ENCODE measurements around the gene IFI30. TPM values are rescaled to one million over a fixed set of nuclear protein-coding genes. Genes with fewer than 3 reads are reported as not detected.
A peak's percentile ranks its signal among the peaks of the same experiment; 100 is the strongest.

IFI30 gene
- total RNA-seq, 1 experiment from 2014 or later, result 22.4 TPM

DNA sequence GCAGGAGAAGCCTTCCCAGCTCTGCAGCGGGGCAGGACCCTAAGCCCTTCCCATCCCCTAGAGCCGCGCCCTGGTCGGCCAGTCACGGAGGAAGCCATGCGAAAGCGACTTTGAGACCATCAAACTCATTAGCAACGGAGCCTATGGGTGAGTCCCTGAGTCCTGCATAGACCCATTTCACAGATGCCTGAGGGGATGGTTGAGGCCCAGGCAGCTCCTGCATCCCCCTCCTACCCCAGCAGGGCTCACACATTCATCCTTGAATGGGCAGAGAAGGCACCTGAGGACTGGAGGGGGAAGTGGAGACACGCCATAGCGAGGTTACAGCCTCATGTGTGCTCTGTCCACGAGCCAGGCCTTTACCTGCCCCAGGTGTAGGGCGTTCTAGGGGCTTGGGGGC is 44.8 kb upstream of the IFI30 start:
- no peaks in the 10 kb centered on the region for H3K27me3 Mint-ChIP-seq (ENCODE audit: unreplicated experiment)
- no peaks in the 10 kb centered on the region for H3K9me3 Mint-ChIP-seq (ENCODE audit: low read depth, unreplicated experiment)
- DNase-seq, result no peak
- CTCF ChIA-PET, result no interaction called here
- H3K36me3 Mint-ChIP-seq (ENCODE audit: insufficient read depth, unreplicated experiment), result peaks cover 5% of the 10 kb centered on the region
- no TSS peak for BruUV-seq (replicated peaks)
- intact Hi-C loops (cut with micrococcal nuclease; ENCODE audit: unreplicated experiment), result no loop called here
- no peaks in the 10 kb centered on the region for H3K4me1 Mint-ChIP-seq (ENCODE audit: low read depth, unreplicated experiment)
- no peak overlapping the region for H3K4me3 Mint-ChIP-seq (ENCODE audit: low read depth, unreplicated experiment)
- no peak overlapping the region for H3K27ac Mint-ChIP-seq (ENCODE audit: unreplicated experiment)
- TF ChIP-seq, protein P1, sequence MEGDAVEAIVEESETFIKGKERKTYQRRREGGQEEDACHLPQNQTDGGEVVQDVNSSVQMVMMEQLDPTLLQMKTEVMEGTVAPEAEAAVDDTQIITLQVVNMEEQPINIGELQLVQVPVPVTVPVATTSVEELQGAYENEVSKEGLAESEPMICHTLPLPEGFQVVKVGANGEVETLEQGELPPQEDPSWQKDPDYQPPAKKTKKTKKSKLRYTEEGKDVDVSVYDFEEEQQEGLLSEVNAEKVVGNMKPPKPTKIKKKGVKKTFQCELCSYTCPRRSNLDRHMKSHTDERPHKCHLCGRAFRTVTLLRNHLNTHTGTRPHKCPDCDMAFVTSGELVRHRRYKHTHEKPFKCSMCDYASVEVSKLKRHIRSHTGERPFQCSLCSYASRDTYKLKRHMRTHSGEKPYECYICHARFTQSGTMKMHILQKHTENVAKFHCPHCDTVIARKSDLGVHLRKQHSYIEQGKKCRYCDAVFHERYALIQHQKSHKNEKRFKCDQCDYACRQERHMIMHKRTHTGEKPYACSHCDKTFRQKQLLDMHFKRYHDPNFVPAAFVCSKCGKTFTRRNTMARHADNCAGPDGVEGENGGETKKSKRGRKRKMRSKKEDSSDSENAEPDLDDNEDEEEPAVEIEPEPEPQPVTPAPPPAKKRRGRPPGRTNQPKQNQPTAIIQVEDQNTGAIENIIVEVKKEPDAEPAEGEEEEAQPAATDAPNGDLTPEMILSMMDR (IDR thresholded peaks at IDR 0.05; ENCODE audit: unreplicated experiment), result no peak

DNA sequence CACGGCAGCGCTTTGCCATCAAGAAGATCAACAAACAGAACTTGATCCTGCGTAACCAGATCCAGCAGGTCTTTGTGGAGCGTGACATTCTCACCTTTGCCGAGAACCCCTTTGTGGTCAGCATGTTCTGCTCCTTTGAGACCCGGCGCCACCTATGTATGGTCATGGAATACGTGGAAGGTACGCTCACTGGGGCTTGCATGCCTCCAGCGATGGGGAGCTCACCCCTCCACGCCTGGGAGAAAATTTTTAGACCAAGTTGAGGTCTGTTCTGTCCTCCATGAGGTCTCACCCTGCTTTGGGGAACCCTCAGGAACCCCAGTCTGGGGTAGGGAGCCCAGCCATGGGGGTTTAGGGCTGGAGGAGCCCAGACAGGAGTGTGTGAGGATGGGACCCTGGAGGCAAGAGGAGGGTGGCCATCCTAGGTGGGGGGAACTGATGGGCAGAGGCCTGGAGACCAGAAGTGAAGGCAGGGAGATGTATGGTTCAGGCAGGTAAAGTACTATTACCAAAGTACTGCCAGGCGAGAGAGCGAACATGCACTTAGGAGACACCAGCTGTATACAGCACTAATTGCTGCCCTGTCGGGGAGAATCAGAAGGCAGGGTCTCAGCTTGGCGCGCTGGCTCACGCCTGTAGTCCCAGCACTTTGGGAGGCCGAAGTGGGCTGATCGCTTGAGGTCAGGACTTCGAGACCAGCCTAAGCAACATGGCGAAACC is 42.9 kb upstream of the IFI30 start:
- CTCF ChIA-PET, result no interaction called here

DNA sequence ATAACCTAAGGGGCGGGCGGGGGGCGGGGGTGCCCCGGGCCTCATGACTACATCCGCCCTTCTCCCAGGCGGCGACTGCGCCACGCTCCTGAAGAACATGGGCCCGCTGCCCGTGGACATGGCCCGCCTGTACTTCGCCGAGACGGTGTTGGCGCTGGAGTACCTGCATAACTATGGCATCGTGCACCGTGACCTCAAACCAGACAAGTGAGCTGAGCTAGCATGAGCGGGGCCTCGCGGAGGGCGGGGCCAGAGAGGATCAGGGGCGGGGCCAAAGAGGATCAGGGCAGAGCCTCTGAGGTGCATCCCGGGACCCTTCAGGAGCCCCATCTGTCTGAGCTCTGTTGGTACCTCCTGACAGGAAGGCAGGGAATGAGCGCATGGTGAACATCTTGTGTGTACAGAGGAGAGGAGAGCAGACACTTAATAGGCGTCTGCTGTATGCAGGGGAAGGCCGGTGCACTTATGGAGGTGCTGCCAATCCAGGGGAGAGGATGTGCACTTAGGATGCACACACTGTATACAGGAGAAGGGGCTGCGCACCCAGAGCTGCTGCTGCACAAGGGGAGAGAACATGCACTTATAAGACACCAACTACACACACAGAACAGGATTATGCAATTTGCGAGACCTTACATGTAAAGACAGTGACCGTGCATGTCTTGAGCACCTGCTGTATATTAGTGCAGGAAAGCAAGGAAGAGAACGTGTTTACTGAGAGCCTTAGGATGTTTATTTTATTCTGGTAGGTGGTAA is 41.6 kb upstream of the IFI30 start:
- Mint-ChIP-seq H3K36me3 (ENCODE audit: insufficient read depth, unreplicated experiment) (peaks cover 10% of the 10 kb centered on the region), H3K9me3 (ENCODE audit: low read depth, unreplicated experiment) (no peaks in the 10 kb centered on the region), H3K27me3 (ENCODE audit: unreplicated experiment) (no peaks in the 10 kb centered on the region), H3K27ac (ENCODE audit: unreplicated experiment) (no peak overlapping the region), H3K4me3 (ENCODE audit: low read depth, unreplicated experiment) (no peak overlapping the region), H3K4me1 (ENCODE audit: low read depth, unreplicated experiment) (peaks cover 18% of the 10 kb centered on the region)
- intact Hi-C loops (cut with micrococcal nuclease; ENCODE audit: unreplicated experiment), result no loop called here
- DNase-seq, result no peak
- TF ChIP-seq, protein P1 (IDR thresholded peaks at IDR 0.05; ENCODE audit: unreplicated experiment), result no peak
- CTCF ChIA-PET, result no interaction called here
- BruUV-seq (replicated peaks), result no TSS peak

More for the DNA sequence above, 42.9 kb upstream of the IFI30 start:
- TF ChIP-seq, protein P1 (IDR thresholded peaks at IDR 0.05; ENCODE audit: unreplicated experiment), result no peak
- Mint-ChIP-seq H3K4me1 (ENCODE audit: low read depth, unreplicated experiment) (peaks cover 9% of the 10 kb centered on the region), H3K27me3 (ENCODE audit: unreplicated experiment) (no peaks in the 10 kb centered on the region), H3K36me3 (ENCODE audit: insufficient read depth, unreplicated experiment) (peaks cover 7% of the 10 kb centered on the region), H3K27ac (ENCODE audit: unreplicated experiment) (no peak overlapping the region), H3K4me3 (ENCODE audit: low read depth, unreplicated experiment) (no peak overlapping the region), H3K9me3 (ENCODE audit: low read depth, unreplicated experiment) (no peaks in the 10 kb centered on the region)
- BruUV-seq (replicated peaks), result no TSS peak
- no peak for DNase-seq
- intact Hi-C loops (cut with micrococcal nuclease; ENCODE audit: unreplicated experiment), result no loop called here

DNA sequence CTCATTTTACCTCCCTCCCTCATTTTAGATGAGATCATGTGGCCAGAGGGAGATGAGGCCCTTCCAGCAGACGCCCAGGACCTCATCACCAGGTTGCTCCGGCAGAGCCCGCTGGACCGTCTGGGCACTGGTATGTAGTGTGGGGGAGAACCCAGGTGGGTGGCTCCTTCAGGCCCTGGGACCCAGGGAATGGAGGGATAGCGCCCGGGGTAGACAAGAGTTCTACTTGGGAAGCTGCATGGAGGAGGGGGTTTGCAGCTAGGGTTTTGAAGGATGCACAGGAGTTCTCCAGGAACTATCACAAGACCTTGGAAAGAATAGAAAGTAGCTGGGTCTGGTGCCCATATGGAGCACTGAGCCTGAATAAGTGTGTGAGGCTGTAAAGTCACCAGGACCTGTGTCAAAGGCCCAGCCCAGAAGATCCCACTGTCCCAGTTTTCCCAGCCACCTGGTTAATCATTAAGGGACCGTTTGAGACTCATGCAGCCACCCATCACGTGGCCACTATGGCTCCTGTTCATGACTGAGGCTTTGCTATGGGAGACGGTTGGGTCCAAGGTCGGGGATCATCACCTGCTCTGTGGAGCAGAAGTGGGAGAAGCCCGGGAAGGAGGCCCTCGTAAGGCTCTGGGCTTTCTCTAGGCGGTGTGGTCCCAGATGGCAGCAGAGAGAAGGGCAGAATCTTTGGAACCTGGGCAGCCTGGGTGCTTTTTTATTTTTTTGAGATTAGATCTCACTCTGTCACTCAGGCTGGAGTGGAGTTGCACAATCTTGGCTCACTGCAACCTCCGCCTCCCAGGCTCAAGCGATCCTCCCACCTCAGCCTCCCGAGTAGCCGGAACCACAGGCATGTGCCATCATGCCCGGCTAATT is 37.7 kb upstream of the IFI30 start:
- Mint-ChIP-seq H3K27me3 (ENCODE audit: unreplicated experiment) (no peaks in the 10 kb centered on the region), H3K4me1 (ENCODE audit: low read depth, unreplicated experiment) (peaks cover 18% of the 10 kb centered on the region), H3K9me3 (ENCODE audit: low read depth, unreplicated experiment) (no peaks in the 10 kb centered on the region), H3K36me3 (ENCODE audit: insufficient read depth, unreplicated experiment) (peaks cover 10% of the 10 kb centered on the region), H3K27ac (ENCODE audit: unreplicated experiment) (peak overlapping the region; percentile 47), H3K4me3 (ENCODE audit: low read depth, unreplicated experiment) (no peak overlapping the region)
- CTCF ChIA-PET, result interaction anchor here (0.6 kb wide), 1 partner anchor 483 kb away, joined by 3 read pairs; no protein-coding TSS in a partner anchor
- intact Hi-C loops (cut with micrococcal nuclease; ENCODE audit: unreplicated experiment), result no loop called here
- BruUV-seq (replicated peaks), result no TSS peak
- DNase-seq, result peak; percentile 34
- TF ChIP-seq, protein P1 (IDR thresholded peaks at IDR 0.05; ENCODE audit: unreplicated experiment), result no peak

Measured in Calu3 (cell line).